A549 treated with DMSO at 1 μM for 4 hours (cell line): ENCODE data around the gene TBPL2. TPM values are rescaled to one million over a fixed set of nuclear protein-coding genes. Genes with fewer than 3 reads are reported as not detected.

ENCODE experiments used
- total RNA-seq: library from RNA; stranded (reverse); fragments of 200-300 nt; extraction: Qiagen RNA extraction; gene quantifications from 5 replicates; pipeline ENCODE4 v1.2.3, GENCODE V29; 2022; ENCODE audit warnings: low read depth

Gene TBPL2
- total RNA-seq: not detected in 5 replicates

GRCh38 chr14:55440385-55440784, at the start of gene TBPL2:
Gene TBPL2, minus strand, starts transcription at chr14:55440616. Its CDS starts 167 bp downstream, at chr14:55440449.

GRCh38 chr14:55411426-55412389, 28.7 kb downstream of the TBPL2 start, which contains the start of gene ATG14:
Gene ATG14, minus strand, starts transcription at chr14:55411830. Its CDS starts 8 bp downstream, at chr14:55411822.

Other genes with a start within 250 kb of the TBPL2 start
- gene DLGAP5, start 249.0 kb downstream of the TBPL2 start, total RNA-seq: 28.5 to 38.1 TPM (median 36.4 TPM) in 5 replicates
- gene FBXO34, start 169.2 kb downstream of the TBPL2 start, total RNA-seq: 11.8 to 17.1 TPM (median 15.8 TPM) in 5 replicates
- gene ATG14, start 28.8 kb downstream of the TBPL2 start, total RNA-seq: 5.3 to 6.7 TPM (median 5.8 TPM) in 5 replicates
- gene KTN1, start 139.6 kb upstream of the TBPL2 start, total RNA-seq: 98.1 to 135 TPM (median 121 TPM) in 5 replicates